OCI-M2 (cell line): Measurements from ENCODE around the gene RGPD3.
"Not testable (repeated sequence)": the region's sequence is repeated elsewhere in the genome, so short reads cannot be mapped to it uniquely, and the experiment has no call there.

ENCODE experiments used
- DNase-seq: peaks from one replicate; lab custom pipeline; 2025; ENCODE audit not compliant: unreplicated experiment; lab: John Stamatoyannopoulos, UW

Gene RGPD3

DNA sequence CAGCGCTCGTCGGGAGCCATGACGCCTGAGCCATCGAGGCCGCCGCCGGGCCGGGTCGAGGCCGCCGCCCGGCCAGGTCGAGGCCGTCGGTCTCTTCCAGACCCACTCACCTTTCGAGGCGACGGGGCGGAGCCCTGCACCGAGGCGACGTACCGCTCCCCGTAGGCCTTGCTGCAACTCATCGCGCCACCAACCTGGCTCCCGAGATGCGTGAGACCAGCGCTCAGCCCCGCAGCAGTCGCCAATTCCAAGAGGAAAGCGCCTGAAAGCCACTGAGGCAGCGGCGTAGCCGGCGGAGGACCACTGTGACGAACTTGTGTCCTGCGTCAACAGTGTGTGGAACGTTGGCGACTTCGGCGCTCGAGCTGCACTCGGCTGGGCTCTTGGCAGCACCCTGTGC lies at the start of gene RGPD3:
RGPD3 (minus strand) TSS at position 307 of the 400 bp plus-strand sequence; CDS start at position 182, 125 bp downstream.
- not testable (repeated sequence) for DNase-seq

DNA sequence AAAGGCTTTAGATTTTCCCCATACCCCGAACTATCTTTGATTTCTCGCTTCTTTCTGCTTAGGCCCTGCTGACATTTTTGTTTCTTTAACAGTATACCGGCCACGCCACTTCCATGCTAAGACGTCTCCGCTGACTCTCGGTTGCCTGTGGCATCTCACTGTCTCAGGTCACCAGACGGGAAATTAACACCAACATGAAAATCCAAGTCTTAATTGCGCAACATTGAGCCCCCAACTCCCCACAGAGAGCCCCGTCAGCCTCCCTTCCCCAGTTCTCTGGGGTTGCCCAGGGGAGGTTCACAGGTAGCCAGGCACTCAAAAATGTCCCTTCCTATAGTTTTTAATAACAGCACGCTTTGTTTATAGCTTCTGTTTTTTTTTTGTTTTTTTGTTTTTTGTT lies 49.1 kb upstream of the RGPD3 start:
- no peak for DNase-seq

DNA sequence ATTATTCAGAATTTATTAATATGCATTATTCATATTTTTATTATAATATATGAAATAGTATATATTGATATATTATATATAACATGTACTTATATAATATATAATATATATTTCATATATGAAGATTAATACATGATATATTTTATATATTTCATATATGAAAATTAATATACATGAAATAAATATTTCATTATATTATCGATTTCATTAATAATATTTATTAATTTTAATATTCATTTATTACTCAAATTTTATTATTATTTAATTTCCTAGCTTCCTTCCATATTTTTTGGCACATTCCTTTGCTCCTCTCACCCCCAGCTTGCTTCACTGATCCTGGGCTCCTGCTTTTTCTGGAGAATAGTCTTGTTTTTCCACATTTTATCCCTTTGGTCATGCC lies 48.7 kb upstream of the RGPD3 start:
- DNase-seq, result no peak

DNA sequence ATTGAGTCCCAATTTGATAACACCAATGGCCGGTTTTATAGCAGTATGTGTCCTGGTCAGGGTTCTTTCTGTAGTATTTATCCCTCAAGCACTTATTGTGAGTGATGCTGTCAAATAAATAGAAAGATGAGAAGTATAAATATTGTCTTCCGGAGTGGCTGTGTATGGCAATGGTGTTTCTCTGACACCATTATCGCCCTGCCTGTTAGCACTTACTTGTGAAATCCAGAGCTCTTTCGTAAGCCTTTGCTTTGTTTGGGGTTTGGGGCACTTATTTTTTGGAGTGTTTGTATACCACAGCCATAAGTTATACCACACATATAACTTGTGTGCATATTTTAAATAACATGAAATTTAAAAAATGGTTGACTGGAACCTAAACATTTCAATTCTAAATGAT lies 48.2 kb upstream of the RGPD3 start:
- no peak for DNase-seq

DNA sequence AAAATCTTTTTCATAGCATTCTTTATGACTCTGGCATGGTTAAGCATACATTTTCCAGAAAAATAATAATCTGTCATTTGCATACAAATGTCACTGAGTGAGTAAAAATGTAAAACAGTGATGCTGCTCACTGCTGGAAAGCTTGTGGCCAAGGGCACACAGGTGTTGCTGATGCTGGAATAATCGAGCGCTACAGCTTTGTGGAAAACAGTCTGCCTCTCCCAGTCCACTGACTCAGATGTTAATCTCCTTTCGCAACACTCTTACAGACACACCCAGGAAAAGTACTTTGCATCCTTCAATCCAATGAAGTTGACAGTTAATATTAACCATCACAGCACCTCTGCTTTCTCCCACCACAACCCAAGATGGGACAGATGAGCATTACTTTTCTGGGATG lies 46.6 kb upstream of the RGPD3 start:
- not testable (repeated sequence) for DNase-seq

DNA sequence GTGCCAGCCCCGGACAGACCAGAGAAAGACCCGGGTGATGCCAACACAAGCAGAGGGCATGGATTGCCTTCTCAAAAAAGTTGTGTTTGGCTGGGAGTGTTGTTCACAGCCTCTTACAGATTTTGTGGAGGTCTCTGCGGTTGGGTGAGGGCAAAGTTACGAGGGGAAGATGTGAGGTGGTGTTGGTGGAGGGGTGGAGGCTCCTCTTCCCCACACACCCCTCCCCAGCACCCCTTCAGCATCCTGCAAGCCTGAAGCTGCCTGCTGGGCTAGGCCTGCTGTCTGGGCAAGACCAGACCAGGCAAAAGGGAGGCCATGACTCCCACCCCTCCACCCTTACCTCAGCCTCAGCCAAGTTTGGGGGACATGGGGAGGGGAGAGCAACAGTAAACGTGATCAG lies 45.2 kb upstream of the RGPD3 start:
- not testable (repeated sequence) for DNase-seq

DNA sequence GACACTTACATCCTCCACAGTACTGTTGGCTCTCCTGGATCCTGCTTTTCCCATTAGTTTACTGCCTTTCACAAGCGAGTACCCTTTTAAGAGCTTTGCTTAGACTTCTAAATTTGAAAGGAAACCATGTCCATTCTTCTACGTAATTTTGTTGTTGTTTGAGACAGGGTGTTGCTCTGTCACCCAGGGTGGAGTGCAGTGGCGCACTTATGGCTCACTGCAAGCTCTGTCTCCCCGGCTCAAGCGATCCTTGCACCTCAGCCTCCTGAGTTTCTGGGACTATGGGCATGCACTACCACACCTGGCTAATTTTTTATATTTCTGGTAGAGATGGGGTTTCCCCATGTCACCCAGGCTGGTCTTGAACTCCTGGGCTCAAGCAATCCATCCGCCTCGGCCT lies 43.7 kb upstream of the RGPD3 start:
- DNase-seq, result not testable (repeated sequence)

DNA sequence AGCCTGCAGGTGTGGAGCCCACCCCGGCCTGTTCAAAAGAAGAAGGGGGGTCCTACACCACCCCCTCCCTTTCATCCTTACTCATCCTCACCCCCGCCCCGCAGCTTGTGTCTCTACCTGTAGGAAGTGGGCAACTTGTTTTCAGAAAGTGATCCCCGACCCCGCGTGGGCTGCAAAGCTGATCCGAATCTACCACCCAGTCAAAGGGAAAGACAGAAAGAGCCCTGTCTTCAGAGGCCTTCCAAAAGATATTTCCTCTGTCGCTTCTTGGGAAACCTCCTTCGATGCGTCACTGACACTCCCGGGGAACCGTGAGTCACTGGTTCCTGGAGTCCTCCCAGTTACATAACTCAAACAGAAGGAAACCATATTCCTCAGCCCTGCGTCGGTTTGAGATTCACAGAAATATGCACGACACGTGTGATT lies 43.3 kb upstream of the RGPD3 start:
- not testable (repeated sequence) for DNase-seq

DNA sequence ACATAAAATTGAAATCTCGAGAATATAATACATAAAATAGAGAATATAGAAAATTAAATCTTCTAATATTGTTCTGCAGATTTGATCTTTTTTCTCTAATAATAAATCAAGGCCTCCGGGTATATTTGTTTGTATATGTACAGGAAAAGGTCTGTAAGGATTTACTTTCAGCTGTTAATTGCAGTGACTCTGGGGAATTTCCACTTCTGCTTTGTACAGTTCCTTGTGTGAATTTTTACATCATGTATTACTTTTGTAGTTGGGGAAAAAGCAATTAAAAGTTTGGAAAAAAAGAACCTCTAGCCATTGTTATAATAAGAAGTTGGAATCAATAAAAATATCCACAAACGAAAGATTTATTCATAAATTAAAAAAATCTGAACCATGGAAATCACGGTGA lies 42.6 kb upstream of the RGPD3 start:
- not testable (repeated sequence) for DNase-seq

DNA sequence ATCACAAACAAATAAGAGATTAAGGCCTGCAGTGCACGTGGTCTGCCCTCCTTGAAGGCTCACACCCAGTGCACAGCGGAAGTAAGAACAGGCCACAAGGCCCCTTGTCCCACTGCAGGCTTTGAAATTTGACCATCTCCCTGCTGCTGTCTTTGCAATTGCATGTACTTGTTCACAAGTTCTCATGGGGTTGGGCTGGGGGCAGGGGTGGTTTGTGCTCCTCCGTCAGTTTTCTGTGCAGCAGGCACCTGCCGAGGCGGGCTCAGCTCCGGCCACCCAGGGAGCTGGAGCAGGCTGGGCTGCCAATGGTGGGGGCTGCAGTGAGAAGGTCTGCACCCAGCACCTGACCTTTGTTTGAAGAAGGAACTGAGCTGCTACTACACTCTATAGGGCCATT lies 41.2 kb upstream of the RGPD3 start:
- not testable (repeated sequence) for DNase-seq

DNA sequence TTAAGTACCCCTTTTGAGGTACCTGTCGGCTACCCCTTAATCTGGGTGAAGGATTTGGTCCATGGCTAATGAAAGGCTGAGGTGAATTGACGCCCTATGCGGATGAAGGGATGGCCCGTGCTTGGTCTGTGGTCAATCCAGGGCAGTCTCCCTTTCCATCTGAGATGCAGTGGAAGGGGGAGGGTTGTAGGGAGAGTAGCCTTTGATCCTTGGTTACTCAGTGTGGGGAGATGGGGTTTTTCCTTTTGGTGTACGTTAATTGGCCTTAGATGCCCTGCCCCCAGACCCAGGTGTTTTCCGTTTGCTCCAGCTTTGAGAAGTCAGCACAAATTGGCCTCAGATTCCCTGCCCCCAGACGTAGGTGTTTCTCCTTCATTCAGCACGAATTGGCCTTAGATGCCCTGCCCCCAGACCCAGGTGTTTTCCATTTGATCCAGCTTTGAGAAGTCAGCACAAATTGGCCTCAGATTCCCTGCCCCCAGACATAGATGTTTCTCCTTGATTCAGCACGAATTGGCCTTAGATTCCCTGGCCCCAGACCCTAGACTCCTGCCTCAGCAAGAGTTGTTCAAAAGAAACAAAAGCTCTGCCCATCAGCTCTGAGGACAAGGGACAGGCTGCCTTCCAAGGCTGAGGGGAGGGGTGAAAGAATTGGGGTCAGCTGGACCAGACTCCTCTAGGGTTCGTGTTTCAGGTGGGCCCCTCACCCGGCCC lies 40.6 kb upstream of the RGPD3 start:
- DNase-seq, result not testable (repeated sequence)

DNA sequence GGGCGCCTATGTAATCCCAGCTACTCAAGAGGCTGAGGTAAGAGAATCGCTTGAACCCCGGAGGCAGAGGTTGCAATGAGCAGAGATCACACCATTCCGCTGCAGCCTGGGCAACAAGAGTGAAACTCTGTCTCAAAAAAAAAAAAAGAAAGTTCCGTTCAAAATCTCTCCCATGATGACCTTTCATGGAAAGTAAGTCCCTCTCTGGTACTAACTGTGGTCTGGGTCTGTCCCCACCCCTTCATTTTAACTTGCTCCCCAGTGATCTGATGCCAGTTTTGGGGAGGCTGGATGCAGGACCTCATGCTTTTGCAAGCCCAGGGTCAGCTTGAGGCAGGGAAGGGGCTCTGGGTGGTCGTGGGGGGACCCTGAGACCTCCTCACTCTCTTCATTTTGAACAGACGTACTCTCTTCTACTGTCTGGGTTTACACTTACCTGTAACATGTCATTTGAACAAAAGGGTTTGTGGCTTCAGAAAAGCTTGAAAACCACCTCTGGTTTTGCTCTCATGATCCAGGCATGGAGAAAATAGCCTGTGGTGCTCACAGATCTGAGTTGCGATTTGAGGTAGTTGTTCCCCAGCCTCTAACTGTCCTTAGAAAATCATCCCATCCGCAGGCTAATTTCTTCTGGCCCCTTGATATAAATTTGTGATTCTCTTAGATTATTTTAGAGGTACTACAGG lies 37.9 kb upstream of the RGPD3 start:
- not testable (repeated sequence) for DNase-seq

DNA sequence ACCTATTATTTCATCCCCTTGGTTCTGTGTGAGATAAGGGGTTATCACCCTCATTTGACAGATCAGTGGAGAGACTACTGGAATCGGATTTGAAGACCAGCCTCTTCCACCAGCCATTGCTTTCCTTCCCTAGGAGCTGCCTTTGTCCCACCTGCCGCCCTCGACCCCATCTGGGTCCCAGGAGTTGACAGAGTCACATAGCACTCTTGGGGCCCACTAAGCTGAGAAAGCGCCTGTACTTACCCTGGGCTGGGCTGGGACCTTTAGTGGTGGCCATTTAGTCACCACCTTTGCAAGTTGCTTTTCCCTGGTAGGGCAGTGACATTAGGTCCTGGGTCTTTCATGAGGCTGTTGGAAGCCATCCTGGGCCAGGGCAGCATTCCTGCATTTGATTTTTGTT lies 36.6 kb upstream of the RGPD3 start:
- not testable (repeated sequence) for DNase-seq

DNA sequence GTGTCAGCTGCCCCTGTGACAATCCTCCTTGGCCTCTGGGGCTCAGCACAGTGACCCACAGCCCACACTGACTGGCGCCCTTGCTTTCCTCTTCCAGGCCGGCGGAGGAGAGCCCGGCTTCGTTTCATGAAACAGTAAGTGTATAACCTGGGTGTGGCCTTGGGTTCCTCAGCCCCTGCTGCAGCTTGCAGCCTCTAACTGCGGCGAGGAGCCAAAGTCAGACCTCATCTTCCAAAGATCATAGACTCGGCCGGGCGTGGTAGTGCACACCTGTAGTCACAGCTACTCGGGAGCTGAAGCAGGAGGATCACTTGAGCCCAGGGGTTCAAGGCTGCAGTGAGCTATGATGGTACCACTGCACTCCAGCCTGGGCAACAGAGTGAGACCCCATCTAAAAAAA lies 36.0 kb upstream of the RGPD3 start:
- DNase-seq, result not testable (repeated sequence)

DNA sequence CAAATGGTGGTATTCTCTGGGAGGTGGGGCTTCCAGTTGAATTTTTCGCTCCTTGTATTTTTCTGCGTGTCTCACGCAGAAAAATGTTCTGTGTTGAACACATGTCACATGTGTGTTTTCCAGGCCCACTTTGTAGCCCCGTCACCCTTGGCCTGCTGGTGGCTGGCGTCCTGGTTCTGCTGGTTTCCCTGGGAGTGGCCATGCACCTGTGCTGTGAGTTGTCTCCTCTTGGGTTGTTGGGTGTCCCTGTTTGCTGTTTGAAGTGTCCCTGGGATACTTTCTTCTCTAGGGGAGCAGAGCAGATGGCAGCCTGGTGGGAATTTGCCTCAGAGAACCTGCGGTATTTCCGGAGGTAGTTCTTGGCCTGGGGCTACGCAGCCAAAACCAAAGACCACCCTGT lies 34.1 kb upstream of the RGPD3 start:
- not testable (repeated sequence) for DNase-seq

DNA sequence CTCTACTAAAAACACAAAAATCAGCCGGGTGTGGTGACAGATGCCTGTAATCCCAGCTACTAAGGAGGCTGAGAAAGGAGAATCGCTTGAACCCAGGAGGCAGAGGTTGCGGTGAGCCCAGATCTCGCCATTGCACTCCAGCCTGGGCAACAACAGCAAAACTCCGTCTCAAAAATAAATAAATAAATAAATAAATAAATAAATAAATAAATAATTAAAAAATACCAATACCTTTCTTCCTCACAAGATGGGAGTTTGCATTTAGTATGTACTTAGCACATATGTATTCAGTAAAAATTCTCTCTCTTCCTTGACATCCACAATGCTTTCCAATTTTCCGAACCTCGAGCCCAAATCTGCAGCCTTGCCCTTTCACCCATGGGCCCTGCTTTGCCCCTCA lies 32.1 kb upstream of the RGPD3 start:
- DNase-seq, result not testable (repeated sequence)

DNA sequence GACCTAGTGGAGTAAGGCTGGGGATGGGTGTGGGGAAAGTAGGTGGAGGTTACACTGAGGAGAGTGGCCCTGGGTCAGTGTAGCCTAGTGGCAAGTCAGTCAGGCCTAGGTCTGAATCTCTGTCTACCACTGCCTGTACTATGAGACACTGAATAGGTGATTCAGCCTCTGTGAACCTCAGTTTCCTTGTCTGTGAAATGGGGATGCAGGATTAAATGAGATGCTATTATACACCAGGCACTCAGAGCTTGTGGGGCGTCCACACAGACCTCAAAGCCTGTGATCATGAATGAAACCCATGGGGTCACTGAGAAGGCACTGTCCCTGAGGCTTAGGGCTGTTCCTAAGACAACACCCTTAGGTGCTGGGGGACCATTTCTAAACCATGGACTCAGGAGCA lies 30.3 kb upstream of the RGPD3 start:
- DNase-seq, result not testable (repeated sequence)

DNA sequence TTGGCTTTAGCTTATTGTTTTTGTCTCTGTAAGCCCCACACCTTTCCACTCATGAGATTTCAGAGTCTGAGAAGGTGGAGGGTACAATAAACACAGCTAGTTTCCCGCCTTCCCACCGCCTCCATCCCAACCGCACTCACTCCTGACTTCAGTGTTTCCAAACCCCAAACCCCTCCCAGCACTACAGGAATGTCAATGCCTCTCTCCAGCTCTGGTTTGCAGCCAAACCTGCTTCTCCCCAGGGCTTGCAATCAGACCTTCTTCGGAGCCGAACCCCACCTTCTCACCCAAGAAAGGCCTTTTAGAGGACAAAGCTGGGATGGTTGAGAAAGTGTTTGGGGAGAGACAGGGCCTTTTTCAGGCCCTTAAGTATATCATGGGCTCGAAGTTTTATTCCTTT lies 24.7 kb upstream of the RGPD3 start:
- not testable (repeated sequence) for DNase-seq

DNA sequence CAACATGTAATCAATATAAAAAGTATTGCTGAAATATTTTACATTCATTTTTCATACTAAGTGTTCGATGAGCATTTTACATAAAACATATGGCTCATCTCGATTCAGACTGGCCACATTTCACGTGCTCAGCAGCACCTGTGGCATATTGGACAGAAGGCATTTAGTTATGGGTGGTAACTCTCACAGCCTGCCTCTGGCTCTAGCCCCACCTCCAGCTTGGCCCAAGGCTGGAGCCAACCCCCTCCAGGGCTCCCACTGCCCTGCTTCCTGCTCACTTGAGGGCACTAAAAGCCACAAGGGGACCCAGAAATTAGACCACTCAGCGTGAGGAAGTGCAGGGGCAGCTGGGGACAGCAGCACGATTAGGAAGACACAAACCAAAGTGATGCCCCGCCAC lies 24.2 kb upstream of the RGPD3 start:
- DNase-seq, result not testable (repeated sequence)

DNA sequence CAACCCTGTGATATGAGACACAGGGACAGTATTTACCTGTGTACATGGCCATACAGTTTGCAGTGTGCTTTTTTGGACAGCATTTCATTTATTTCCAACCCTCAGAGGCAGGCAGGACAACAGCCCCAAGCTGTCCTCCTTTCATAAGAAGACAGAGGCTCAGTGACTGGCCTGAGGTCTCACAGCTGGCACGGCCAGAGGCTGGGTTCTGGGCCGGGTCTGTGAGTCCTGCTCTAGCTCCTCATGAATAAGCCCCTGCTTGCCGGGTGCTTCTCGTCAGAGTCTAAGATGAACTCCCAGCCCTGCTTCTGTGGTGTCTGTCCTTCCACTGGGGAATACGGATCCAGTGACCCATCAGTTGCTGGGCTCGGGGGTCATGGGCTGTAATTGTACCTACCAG lies 21.5 kb upstream of the RGPD3 start:
- DNase-seq, result not testable (repeated sequence)

DNA sequence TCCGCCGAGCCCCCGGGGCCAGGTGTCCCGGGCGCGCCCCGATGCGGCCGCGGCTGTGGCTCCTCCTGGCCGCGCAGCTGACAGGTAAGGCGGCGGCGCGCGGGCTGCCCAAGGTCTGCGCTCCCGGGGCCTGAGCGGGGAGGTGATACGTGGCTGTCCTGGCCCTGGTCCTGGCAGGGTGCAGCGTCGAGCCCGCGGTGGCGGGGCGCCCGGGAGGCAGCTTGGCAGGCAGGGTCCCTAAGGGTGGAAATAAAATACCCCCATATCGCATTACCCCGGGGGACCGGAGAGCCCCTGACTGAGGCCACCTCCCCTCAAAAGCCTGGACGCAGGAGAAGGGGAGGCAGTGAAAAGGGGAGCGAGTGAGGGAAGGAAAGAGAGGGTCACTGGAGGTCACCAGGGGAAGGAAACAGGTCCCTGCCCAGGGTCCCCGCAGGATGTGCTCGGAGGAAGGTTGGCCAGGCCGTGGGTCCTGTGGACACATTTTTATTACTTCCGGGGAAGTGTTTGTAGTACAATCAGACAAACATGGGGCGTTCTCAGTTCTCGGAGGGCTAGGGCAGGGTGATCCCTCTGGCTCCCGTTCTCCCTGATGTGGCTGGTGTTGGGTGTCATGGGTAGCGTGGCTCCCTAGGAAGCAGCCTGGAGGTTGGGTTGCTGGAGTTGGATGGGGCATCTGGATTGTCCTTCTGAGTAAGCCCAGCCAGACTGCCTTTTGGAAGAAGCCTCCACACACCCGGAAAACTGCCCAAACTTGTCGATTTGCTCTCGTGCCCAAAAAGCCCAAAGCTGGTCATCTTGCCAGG lies 19.4 kb upstream of the RGPD3 start:
- DNase-seq, result not testable (repeated sequence)
